GM12865 (cell line): ENCODE measurements around the gene SLCO1C1.
"Not testable (repeated sequence)": the region's sequence is repeated elsewhere in the genome, so short reads cannot be mapped to it uniquely, and the experiment has no call there.

Experiments used
- DNase-seq: peaks from one replicate; pipeline ENCODE4 v3.0.0; 2010; ENCODE audit warnings: low read depth
- H3K4me3 ChIP-seq: 2 replicates; pipeline ENCODE4 v1.5.1; 2011; ENCODE audit warnings: mild to moderate bottlenecking, low read depth, low read length, control low read depth
- CTCF ChIP-seq: IDR thresholded peaks from 2 replicates; pipeline ENCODE4 v1.5.1; 2011; ENCODE audit warnings: low read length, control low read depth, low read depth, inconsistent platforms; ENCODE audit not compliant: insufficient read depth; ENCODE audit errors: missing control alignments

The SLCO1C1 gene

GRCh38 chr12:20722142-20722541 is 27.0 kb downstream of the SLCO1C1 start:
- no peak for TF ChIP-seq CTCF
- H3K4me3 ChIP-seq, result no peak overlapping the region
- DNase-seq, result no peak

GRCh38 chr12:20731274-20731673 is 36.1 kb downstream of the SLCO1C1 start:
- H3K4me3 ChIP-seq, result no peak overlapping the region
- DNase-seq, result no peak
- TF ChIP-seq CTCF, result no peak

- DNase-seq, result no peak
- no peak for TF ChIP-seq CTCF
- no peak overlapping the region for H3K4me3 ChIP-seq
These were observed 45.8 kb downstream of the SLCO1C1 start for GRCh38 chr12:20740972-20741371.

- TF ChIP-seq CTCF, result no peak
- H3K4me3 ChIP-seq, result no peak overlapping the region
- DNase-seq, result no peak
These were observed 53.1 kb downstream of the SLCO1C1 start for GRCh38 chr12:20748198-20748597.

GRCh38 chr12:20751046-20751445 is 55.9 kb downstream of the SLCO1C1 start:
- H3K4me3 ChIP-seq, result no peak overlapping the region
- DNase-seq, result no peak
- TF ChIP-seq CTCF, result no peak

GRCh38 chr12:20777420-20777819 is 82.3 kb downstream of the SLCO1C1 start:
- no peak overlapping the region for H3K4me3 ChIP-seq
- DNase-seq, result no peak
- no peak for TF ChIP-seq CTCF

GRCh38 chr12:20778969-20779368 is 83.8 kb downstream of the SLCO1C1 start:
- TF ChIP-seq CTCF, result no peak
- no peak overlapping the region for H3K4me3 ChIP-seq
- DNase-seq, result no peak

- not testable (repeated sequence) for DNase-seq, H3K4me3 ChIP-seq
These were observed 84.8 kb downstream of the SLCO1C1 start for GRCh38 chr12:20779971-20780370.

- H3K4me3 ChIP-seq, DNase-seq: not testable (repeated sequence)
These were observed 88.7 kb downstream of the SLCO1C1 start for GRCh38 chr12:20783796-20784357.
